Brain pericyte (primary cell): ENCODE data around the gene CHRNA1.
"Not testable (repeated sequence)": the region's sequence is repeated elsewhere in the genome, so short reads cannot be mapped to it uniquely, and the experiment has no call there.

Experiments used
- DNase-seq: peaks from one replicate; pipeline ENCODE4 v3.0.0-alpha.2; 2012; ENCODE audit warnings: low read depth, low spot score

CHRNA1 gene

GRCh38 chr2:174717916-174718315, 46.4 kb downstream of the CHRNA1 start:
- no peak for DNase-seq

GRCh38 chr2:174717273-174717672, 47.0 kb downstream of the CHRNA1 start:
- DNase-seq: no peak

DNA sequence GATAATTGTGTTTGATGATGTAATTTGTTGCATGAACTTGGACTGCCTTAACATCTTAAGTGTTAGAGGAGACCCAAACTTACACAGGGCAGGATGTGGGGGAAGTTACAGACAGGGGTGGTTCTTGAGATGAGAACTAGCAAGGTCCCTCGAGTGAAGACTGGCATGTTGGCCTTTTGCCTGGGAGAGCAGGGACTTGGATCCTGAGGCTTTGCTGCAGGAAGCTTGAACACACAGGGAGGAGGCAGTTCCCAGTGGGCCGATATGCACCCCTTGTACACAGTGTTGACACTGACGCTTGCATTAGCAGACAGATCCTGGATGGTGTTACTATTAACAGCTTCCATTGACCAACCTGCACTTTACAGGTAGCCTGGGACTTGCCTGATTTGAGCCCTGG, 47.5 kb downstream of the CHRNA1 start:
- DNase-seq: no peak

- DNase-seq: no peak
These were observed 50.6 kb downstream of the CHRNA1 start for GRCh38 chr2:174713686-174714085.

GRCh38 chr2:174711206-174711605, 53.1 kb downstream of the CHRNA1 start:
- no peak for DNase-seq

GRCh38 chr2:174709416-174710004, 54.8 kb downstream of the CHRNA1 start:
- DNase-seq: not testable (repeated sequence)

DNA sequence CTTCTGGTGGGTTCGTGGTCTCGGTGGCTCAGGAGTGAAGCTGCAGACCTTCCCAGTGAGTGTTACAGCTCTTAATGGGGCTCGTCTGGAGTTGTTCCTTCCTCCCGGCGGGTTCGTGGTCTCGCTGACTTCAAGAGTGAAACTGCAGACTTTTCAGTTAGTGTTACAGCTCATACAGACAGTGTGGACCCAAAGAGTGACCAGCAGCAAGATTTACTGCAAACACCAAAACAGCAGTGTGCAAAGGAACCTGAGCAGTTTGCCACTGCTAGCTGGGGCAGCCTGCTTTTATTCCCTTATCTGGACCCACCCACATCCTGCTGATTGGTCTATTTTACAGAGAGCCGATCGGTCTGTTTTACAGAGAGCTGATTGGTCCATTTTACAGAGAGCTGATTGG, 55.6 kb downstream of the CHRNA1 start:
- DNase-seq: no peak

GRCh38 chr2:174705321-174705720, 59.0 kb downstream of the CHRNA1 start:
- DNase-seq: no peak

GRCh38 chr2:174704642-174705041, 59.6 kb downstream of the CHRNA1 start:
- no peak for DNase-seq

- DNase-seq: no peak
These were observed 60.2 kb downstream of the CHRNA1 start for GRCh38 chr2:174704061-174704460.

GRCh38 chr2:174703430-174703829, 60.8 kb downstream of the CHRNA1 start:
- DNase-seq: no peak

- DNase-seq: no peak
These were observed 61.7 kb downstream of the CHRNA1 start for GRCh38 chr2:174702541-174702940.

DNA sequence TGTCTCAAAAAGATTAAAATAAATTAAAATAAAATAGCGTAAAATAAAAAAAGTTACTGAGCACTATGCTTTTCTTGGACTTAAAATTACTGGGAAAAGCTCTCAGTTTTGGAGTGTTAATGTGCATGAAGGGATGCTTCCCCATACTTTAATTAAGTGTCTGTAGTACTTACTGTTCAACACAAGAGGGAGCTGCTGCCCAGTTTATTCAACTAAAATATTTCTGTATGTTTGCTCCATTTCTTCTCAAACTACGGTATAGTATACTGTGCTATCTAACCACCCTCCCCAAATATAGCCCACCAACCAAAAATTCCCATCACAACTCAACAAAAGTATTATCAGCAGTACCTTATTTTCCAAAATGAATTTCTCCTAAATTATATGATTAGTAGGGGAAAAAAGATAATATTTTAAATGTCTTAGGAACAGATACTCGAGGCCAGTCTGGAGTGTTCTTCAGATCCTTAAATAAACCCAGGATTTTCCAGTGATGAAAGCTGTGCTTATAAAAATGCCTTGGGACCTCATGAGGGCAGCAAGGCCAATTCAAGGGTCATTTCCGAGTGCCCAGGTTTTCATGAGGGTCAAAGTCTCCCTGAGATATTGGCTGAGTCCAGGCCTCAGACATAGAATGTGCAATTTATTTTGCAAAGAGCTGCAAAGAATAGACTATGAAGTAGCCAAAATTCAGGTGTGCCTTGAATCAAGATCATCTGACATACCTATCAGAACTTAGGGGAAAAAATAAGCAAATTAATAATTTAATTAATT, 64.1 kb downstream of the CHRNA1 start:
- DNase-seq: no peak
